LoVo (cell line): ENCODE measurements around the gene SPANXN1.
"Not testable (repeated sequence)": the region's sequence is repeated elsewhere in the genome, so short reads cannot be mapped to it uniquely, and the experiment has no call there.

Experiments
- DNase-seq: peaks from one replicate; pipeline ENCODE4 v3.0.0-alpha.2; 2016; ENCODE audit warnings: low spot score

SPANXN1 gene, protein sequence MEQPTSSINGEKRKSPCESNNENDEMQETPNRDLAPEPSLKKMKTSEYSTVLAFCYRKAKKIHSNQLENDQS

DNA sequence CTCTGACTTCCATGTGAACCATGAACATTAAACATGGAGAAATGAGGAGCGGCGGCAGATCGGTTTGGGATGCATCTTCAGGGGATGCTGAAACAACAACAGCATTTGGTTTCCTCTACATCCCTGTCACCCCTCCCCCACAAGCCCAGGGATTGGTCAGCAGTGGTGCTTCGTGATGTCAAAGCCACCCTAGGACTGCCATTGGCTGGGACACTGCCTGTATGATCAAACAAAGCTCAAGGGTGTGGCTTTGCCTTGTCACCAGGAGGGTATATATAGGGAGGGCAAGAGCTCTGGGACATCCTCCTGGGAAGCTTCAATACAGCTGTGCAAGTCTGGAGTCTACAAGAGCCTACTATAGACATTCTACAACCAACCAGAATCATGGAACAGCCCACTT lies at the start of gene SPANXN1:
SPANXN1 (plus strand) TSS at position 301 of the 400 bp plus-strand sequence; CDS start at position 385, 84 bp downstream.
- DNase-seq, result not testable (repeated sequence)

DNA sequence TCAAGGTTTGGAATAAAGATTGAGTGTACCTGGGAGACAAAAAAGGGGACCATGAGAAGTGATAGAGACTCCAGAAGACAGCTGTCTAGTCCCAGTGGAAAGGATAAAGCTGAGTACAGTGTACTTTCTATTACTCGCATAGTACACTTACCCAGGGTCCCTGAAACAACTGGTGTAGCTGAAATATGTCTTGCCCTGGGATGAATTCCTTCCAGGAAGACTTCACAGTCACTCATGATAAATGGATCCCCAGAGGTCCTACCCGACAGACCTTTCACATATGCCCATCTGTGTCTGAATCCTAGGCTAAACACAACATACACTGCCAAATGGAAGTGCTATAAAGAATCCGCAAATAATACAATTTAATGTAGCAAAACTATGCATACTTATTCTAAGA lies 48.2 kb upstream of the SPANXN1 start:
- no peak for DNase-seq

DNA sequence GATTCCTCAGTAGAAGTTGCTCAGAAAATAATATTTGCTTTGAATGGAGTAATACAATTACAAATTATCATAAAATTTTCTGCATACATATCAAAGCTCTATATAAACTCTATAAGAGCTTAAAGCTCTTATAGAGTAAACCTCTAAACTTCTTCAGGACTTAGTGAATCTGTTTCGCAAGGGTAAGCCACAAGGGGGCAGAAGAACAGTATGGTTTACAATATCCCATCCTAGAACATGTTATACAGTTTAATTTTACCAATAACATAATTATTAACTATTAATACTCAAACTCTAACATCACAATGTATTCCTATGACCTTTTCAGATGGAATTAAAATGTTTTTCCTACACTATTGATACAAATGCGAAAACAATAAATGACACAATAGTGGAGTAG lies 33.8 kb upstream of the SPANXN1 start:
- no peak for DNase-seq

DNA sequence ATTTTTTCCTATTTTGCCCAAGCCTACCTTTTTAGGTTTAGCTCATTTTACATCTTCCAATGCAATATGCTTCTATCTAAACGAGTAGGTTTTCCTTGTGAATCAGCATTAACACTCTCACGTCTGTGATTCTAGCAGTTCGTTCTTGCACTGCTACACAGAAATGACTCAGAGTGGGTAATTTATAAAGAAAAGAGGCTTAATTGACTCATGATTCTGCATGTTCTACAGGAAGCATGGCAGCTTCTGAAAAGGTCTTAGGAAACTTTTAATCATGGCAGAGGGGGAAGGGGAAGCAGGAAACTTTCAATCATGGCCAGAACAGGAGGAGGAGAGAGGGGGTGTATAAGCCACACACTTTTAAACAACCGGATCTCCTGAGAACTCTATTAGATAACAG lies 44.9 kb downstream of the SPANXN1 start:
- no peak for DNase-seq
